SK-N-SH (cell line): Measurements from ENCODE around the gene GLIS1. TPM values are rescaled to one million over a fixed set of nuclear protein-coding genes. Genes with fewer than 3 reads are reported as not detected.

Experiments used
- CTCF ChIA-PET: fragments of 300-600, 350-600 bp; formaldehyde crosslinking; extraction: SDS; loops from one replicate; lab custom pipeline; 2021; lab: Yijun Ruan, JAX
- POLR2A ChIA-PET: fragments of 350-600 bp; sonication (Branson Sonifier 250); formaldehyde crosslinking; extraction: SDS; loops from one replicate; lab custom pipeline; 2020; ENCODE audit warnings: antibody characterized with exemption, inconsistent platforms; lab: Yijun Ruan, JAX
- DNase-seq: peaks from one replicate; pipeline ENCODE4 v3.0.0; 2012
- H2AFZ ChIP-seq: fragments of 200-600 bp; sonication (generic); 2 replicates; pipeline ENCODE4 v1.8.1; 2016; ENCODE audit warnings: antibody characterized with exemption, mild to moderate bottlenecking, low read depth
- H3F3A ChIP-seq: fragments of 200-600 bp; sonication (generic); replicated peaks from 2 replicates; pipeline ENCODE3; 2016; ENCODE audit warnings: antibody characterized with exemption, mild to moderate bottlenecking; ENCODE audit not compliant: insufficient read depth
- H3K27ac ChIP-seq, 2 experiments: fragments of 200-500 bp in 1 of 2; fragments of 200-600 bp in 1 of 2; sonication (Bioruptor generic) in 1 of 2; sonication (generic), shearing (Covaris generic) in 1 of 2; 2 replicates each; pipeline versions ENCODE4 v1.5.1 to v1.6.1; 2014 to 2016; ENCODE audit warnings: low read depth in 2 of 2, inconsistent platforms in 1 of 2, low read length in 1 of 2, mild to moderate bottlenecking in 1 of 2, mixed read lengths in 1 of 2
- H3K27me3 ChIP-seq: fragments of 200-600 bp; sonication (generic), shearing (Covaris generic); 2 replicates; pipeline ENCODE4 v1.6.1; 2016; ENCODE audit warnings: mixed run types; ENCODE audit not compliant: insufficient read depth
- H3K36me3 ChIP-seq, 2 experiments: fragments of 200-500 bp in 1 of 2; fragments of 200-600 bp in 1 of 2; sonication (Bioruptor generic) in 1 of 2; sonication (generic) in 1 of 2; replicated peaks in 1 of 2; 2 replicates each; pipeline versions ENCODE3 to v1.5.1; 2014 to 2016; ENCODE audit warnings: low read length in 1 of 2, mild to moderate bottlenecking in 1 of 2; ENCODE audit not compliant: insufficient read depth in 2 of 2, control insufficient read depth in 1 of 2
- H3K4me1 ChIP-seq, 2 experiments: fragments of 200-500 bp in 1 of 2; fragments of 200-600 bp in 1 of 2; sonication (Bioruptor generic) in 1 of 2; sonication (generic), shearing (Covaris generic) in 1 of 2; 2 replicates each; pipeline versions ENCODE4 v1.5.1 to v1.6.1; 2014 to 2016; ENCODE audit warnings: low read depth in 1 of 2, low read length in 1 of 2, mixed run types in 1 of 2; ENCODE audit not compliant: insufficient read depth in 2 of 2, control insufficient read depth in 1 of 2
- H3K4me2 ChIP-seq: fragments of 200-600 bp; sonication (generic), shearing (Covaris generic); 2 replicates; pipeline ENCODE4 v1.6.1; 2017; ENCODE audit warnings: mixed run types
- H3K4me3 ChIP-seq, 2 experiments: fragments of 200-500 bp in 1 of 2; fragments of 200-600 bp in 1 of 2; sonication (Bioruptor generic) in 1 of 2; sonication (generic), shearing (Covaris generic) in 1 of 2; 2 replicates each; pipeline versions ENCODE4 v1.5.1 to v1.8.1; 2014 to 2016; ENCODE audit warnings: low read depth in 2 of 2, inconsistent platforms in 1 of 2, low read length in 1 of 2, mild to moderate bottlenecking in 1 of 2, mixed read lengths in 1 of 2, moderate library complexity in 1 of 2
- H3K79me2 ChIP-seq: fragments of 200-600 bp; sonication (generic); 2 replicates; pipeline ENCODE4 v1.8.1; 2017; ENCODE audit warnings: mild to moderate bottlenecking; ENCODE audit not compliant: insufficient read depth
- H3K9ac ChIP-seq: fragments of 200-600 bp; sonication (generic); 2 replicates; pipeline ENCODE4 v1.6.1; 2017; ENCODE audit warnings: mixed run types
- H3K9me2 ChIP-seq: fragments of 200-600 bp; sonication (generic); 2 replicates; pipeline ENCODE4 v1.6.1; 2017; ENCODE audit warnings: mixed run types
- H3K9me3 ChIP-seq: fragments of 200-600 bp; sonication (generic); 2 replicates; pipeline ENCODE4 v1.6.1; 2017; ENCODE audit warnings: mixed run types, mild to moderate bottlenecking, moderate library complexity
- H4K20me1 ChIP-seq: fragments of 200-600 bp; sonication (generic); 2 replicates; pipeline ENCODE4 v1.6.1; 2017; ENCODE audit warnings: mild to moderate bottlenecking, mixed run types; ENCODE audit not compliant: insufficient read depth
- ELF1 ChIP-seq: IDR thresholded peaks from 2 replicates; pipeline ENCODE4 v1.4.0; 2012
- EZH2phosphoT487 ChIP-seq: fragments of 200-600 bp; sonication (generic); IDR thresholded peaks from 2 replicates; pipeline ENCODE4 v1.6.1; 2017; ENCODE audit warnings: low read depth, mixed run types, mild to moderate bottlenecking, antibody characterized with exemption, moderate library complexity, borderline replicate concordance
- IRF3 ChIP-seq: fragments of 150-350 bp; IDR thresholded peaks from 2 replicates; pipeline ENCODE4 v1.6.1; 2016; ENCODE audit warnings: mild to moderate bottlenecking, low read depth, low read length
- JUND ChIP-seq: IDR thresholded peaks from 2 replicates; pipeline ENCODE4 v1.4.0; 2012
- MAX ChIP-seq: IDR thresholded peaks from 2 replicates; pipeline ENCODE4 v1.4.0; 2012; ENCODE audit warnings: low read depth
- MEF2A ChIP-seq: IDR thresholded peaks from 2 replicates; pipeline ENCODE4 v1.4.0; 2012; ENCODE audit warnings: low read depth, borderline replicate concordance
- RCOR1 ChIP-seq: fragments of 150-350 bp; IDR thresholded peaks from 2 replicates; pipeline ENCODE4 v1.6.1; 2017; ENCODE audit warnings: antibody characterized with exemption, low read length
- TCF12 ChIP-seq: IDR thresholded peaks from 2 replicates; pipeline ENCODE4 v1.4.0; 2012
- TEAD4 ChIP-seq: IDR thresholded peaks from 2 replicates; pipeline ENCODE4 v1.4.0; 2012; ENCODE audit warnings: mild to moderate bottlenecking, borderline replicate concordance; ENCODE audit not compliant: insufficient read depth
- WGBS: methylation state at CpG from one replicate; pipeline ENCODE4 v1.1.6; 2017; ENCODE audit warnings: low lambda C conversion rate; 5-methylcytosine and 5-hydroxymethylcytosine counted together
- polyA plus RNA-seq, 3 experiments: library from polyadenylated mRNA; depleted of rRNA; stranded (reverse); fragments of >200 nt; gene quantifications; 2 replicates each; pipeline ENCODE4 v1.2.3, GENCODE V29; 2012
- TF ChIP-seq, protein P1 (sequence below): fragments of 200-600 bp; sonication (generic); IDR thresholded peaks from 2 replicates; pipeline ENCODE4 v1.6.1; 2017; ENCODE audit warnings: antibody characterized with exemption, mild to moderate bottlenecking, moderate library complexity
- TF ChIP-seq, protein P2 (sequence below): IDR thresholded peaks from 2 replicates; pipeline ENCODE4 v1.6.1; 2012; ENCODE audit warnings: mild to moderate bottlenecking, low read depth, low read length, moderate library complexity

The GLIS1 gene
- polyA plus RNA-seq, 1 of the 3 experiments (the other 2 are of a cell fraction) = 0.13 TPM

DNA sequence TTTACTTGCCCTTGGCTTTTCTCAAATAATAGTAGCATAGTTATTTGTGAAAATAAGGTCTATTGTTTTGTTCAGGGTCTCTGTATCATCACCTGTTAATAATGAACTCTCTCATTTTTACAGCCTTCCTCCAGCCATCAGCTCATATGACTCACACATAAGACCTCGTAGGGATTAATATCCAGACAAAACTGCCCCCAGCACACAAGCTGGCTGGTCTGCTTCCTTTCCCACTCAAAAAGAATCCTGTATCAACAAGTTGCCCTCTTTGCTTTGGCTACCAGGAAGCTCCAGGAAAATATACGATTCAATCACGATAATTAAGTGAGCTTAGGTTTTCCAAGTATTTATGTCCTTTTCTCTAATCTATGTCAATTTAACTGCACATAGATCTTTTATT, 160.6 kb downstream of the GLIS1 start:
- TF ChIP-seq IRF3 = no peak
- TF ChIP-seq, protein P1, sequence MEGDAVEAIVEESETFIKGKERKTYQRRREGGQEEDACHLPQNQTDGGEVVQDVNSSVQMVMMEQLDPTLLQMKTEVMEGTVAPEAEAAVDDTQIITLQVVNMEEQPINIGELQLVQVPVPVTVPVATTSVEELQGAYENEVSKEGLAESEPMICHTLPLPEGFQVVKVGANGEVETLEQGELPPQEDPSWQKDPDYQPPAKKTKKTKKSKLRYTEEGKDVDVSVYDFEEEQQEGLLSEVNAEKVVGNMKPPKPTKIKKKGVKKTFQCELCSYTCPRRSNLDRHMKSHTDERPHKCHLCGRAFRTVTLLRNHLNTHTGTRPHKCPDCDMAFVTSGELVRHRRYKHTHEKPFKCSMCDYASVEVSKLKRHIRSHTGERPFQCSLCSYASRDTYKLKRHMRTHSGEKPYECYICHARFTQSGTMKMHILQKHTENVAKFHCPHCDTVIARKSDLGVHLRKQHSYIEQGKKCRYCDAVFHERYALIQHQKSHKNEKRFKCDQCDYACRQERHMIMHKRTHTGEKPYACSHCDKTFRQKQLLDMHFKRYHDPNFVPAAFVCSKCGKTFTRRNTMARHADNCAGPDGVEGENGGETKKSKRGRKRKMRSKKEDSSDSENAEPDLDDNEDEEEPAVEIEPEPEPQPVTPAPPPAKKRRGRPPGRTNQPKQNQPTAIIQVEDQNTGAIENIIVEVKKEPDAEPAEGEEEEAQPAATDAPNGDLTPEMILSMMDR = no peak
- TF ChIP-seq, protein P2, sequence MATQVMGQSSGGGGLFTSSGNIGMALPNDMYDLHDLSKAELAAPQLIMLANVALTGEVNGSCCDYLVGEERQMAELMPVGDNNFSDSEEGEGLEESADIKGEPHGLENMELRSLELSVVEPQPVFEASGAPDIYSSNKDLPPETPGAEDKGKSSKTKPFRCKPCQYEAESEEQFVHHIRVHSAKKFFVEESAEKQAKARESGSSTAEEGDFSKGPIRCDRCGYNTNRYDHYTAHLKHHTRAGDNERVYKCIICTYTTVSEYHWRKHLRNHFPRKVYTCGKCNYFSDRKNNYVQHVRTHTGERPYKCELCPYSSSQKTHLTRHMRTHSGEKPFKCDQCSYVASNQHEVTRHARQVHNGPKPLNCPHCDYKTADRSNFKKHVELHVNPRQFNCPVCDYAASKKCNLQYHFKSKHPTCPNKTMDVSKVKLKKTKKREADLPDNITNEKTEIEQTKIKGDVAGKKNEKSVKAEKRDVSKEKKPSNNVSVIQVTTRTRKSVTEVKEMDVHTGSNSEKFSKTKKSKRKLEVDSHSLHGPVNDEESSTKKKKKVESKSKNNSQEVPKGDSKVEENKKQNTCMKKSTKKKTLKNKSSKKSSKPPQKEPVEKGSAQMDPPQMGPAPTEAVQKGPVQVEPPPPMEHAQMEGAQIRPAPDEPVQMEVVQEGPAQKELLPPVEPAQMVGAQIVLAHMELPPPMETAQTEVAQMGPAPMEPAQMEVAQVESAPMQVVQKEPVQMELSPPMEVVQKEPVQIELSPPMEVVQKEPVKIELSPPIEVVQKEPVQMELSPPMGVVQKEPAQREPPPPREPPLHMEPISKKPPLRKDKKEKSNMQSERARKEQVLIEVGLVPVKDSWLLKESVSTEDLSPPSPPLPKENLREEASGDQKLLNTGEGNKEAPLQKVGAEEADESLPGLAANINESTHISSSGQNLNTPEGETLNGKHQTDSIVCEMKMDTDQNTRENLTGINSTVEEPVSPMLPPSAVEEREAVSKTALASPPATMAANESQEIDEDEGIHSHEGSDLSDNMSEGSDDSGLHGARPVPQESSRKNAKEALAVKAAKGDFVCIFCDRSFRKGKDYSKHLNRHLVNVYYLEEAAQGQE = no peak
- CTCF ChIA-PET = interaction anchor here (1.0 kb wide), 1 partner anchor 93 kb away, joined by 7 read pairs; no protein-coding TSS in a partner anchor

GRCh38 chr1:53577761-53578100, 161.2 kb downstream of the GLIS1 start:
- no peak for DNase-seq
- WGBS = 84% methylated on average over 4 of the region's 4 CpGs
- Histone ChIP-seq H2AFZ (no peak overlapping the region), H3K36me3 (no peaks in the 10 kb centered on the region), H3K79me2 (no peaks in the 10 kb centered on the region), H3K9me2 (no peaks in the 10 kb centered on the region), H3K4me3 (no peak overlapping the region), H3F3A (no peaks in the 10 kb centered on the region), H3K27ac (no peak overlapping the region), H3K4me2 (no peak overlapping the region), H3K9me3 (no peaks in the 10 kb centered on the region), H3K27me3 (no peaks in the 10 kb centered on the region), H3K4me1 (peaks cover under 1 to 78% of the 10 kb centered on the region in 2 experiments; a peak in 1 of 4 replicates), H3K9ac (no peak overlapping the region), H4K20me1 (no peaks in the 10 kb centered on the region)
- POLR2A ChIA-PET = no interaction called here
- CTCF ChIA-PET = interaction anchor here (0.8 to 1.6 kb wide), 5 partner anchors 10 to 93 kb away, joined by 3 to 7 read pairs (median 3); no protein-coding TSS in a partner anchor
- TF ChIP-seq, protein P2 = no peak
- TF ChIP-seq MAX (no peak), TCF12 (no peak), IRF3 (no peak), TEAD4 (no peak), ELF1 (no peak), EZH2phosphoT487 (no peak), RCOR1 (no peak), JUND (no peak), MEF2A (no peak)
- TF ChIP-seq, protein P1 = no peak

More for the DNA sequence above, 160.6 kb downstream of the GLIS1 start:
- Histone ChIP-seq H3K4me1 (peaks cover 0 to 78% of the 10 kb centered on the region in 2 experiments; a peak in 1 of 4 replicates), H3K9ac (no peak overlapping the region), H3K9me2 (no peaks in the 10 kb centered on the region), H2AFZ (no peak overlapping the region), H3K36me3 (no peaks in the 10 kb centered on the region), H3K27ac (no peak overlapping the region), H3K79me2 (no peaks in the 10 kb centered on the region), H3K9me3 (no peaks in the 10 kb centered on the region), H3K4me2 (no peak overlapping the region), H3K4me3 (no peak overlapping the region), H3K27me3 (no peaks in the 10 kb centered on the region), H4K20me1 (no peaks in the 10 kb centered on the region), H3F3A (no peaks in the 10 kb centered on the region)
- no peak for DNase-seq
- WGBS = 65% methylated on average over 3 of the region's 3 CpGs
- POLR2A ChIA-PET = no interaction called here
